Keratinocyte (primary cell): Measurements from ENCODE around the gene HHIPL1. TPM values are rescaled to one million over a fixed set of nuclear protein-coding genes. Genes with fewer than 3 reads are reported as not detected.

Experiments used
- DNase-seq: peaks from one replicate; pipeline ENCODE4 v3.0.0-alpha.2; 2011; ENCODE audit warnings: low read depth, missing footprints, low spot score
- FAIRE-seq: peaks from 2 replicates; lab custom pipeline; 2011; peaks lifted over from hg19 to GRCh38; lab: Jason Lieb, UNC
- H2AFZ ChIP-seq: 2 replicates; pipeline ENCODE4 v1.6.0; 2012; ENCODE audit warnings: low read length, control low read depth, inconsistent platforms; ENCODE audit not compliant: control insufficient read depth
- H3K27ac ChIP-seq: 2 replicates; pipeline ENCODE4 v1.5.1; 2011; ENCODE audit warnings: low read length; ENCODE audit not compliant: control insufficient read depth, insufficient read depth
- H3K27me3 ChIP-seq: 3 replicates; pipeline ENCODE4 v1.6.0; 2011; ENCODE audit warnings: low read length; ENCODE audit not compliant: control insufficient read depth, insufficient read depth; ENCODE audit errors: extremely low read depth
- H3K36me3 ChIP-seq, 2 experiments: 2 replicates in 1 of 2; 3 replicates in 1 of 2; pipeline ENCODE4 v1.5.1; 2011; ENCODE audit warnings: low read length in 2 of 2, mild to moderate bottlenecking in 1 of 2; ENCODE audit not compliant: control insufficient read depth in 2 of 2, insufficient read depth in 2 of 2; ENCODE audit errors: extremely low read depth in 1 of 2
- H3K4me1 ChIP-seq: 3 replicates; pipeline ENCODE4 v1.5.1; 2011; ENCODE audit warnings: low read length; ENCODE audit not compliant: control insufficient read depth, insufficient read depth; ENCODE audit errors: extremely low read depth
- H3K4me2 ChIP-seq: 3 replicates; pipeline ENCODE4 v1.6.0; 2011; ENCODE audit warnings: low read depth, low read length; ENCODE audit not compliant: control insufficient read depth, insufficient read depth; ENCODE audit errors: extremely low read depth
- H3K4me3 ChIP-seq, 3 experiments: fragments of 200-600 bp in 1 of 3; sonication (generic) in 1 of 3; 2 replicates in 2 of 3; 3 replicates in 1 of 3; pipeline ENCODE4 v1.5.1; 2011 to 2016; ENCODE audit warnings: low read length in 3 of 3, mild to moderate bottlenecking in 3 of 3, control low read depth in 2 of 3, inconsistent platforms in 1 of 3, low read depth in 1 of 3, mixed read lengths in 1 of 3, mixed run types in 1 of 3, moderate library complexity in 1 of 3; ENCODE audit not compliant: control insufficient read depth in 2 of 3, insufficient read depth in 2 of 3; ENCODE audit errors: extremely low read depth in 1 of 3
- H3K79me2 ChIP-seq: 2 replicates; pipeline ENCODE4 v1.6.0; 2012; ENCODE audit warnings: low read length; ENCODE audit not compliant: control insufficient read depth, insufficient read depth
- H3K9ac ChIP-seq: 3 replicates; pipeline ENCODE4 v1.6.0; 2011; ENCODE audit warnings: low read length; ENCODE audit not compliant: control insufficient read depth, insufficient read depth; ENCODE audit errors: extremely low read depth
- H3K9me1 ChIP-seq: 3 replicates; pipeline ENCODE4 v1.6.0; 2011; ENCODE audit warnings: low read length; ENCODE audit not compliant: control insufficient read depth, insufficient read depth; ENCODE audit errors: extremely low read depth
- H3K9me3 ChIP-seq: 2 replicates; pipeline ENCODE4 v1.5.1; 2012; ENCODE audit warnings: low read depth, low read length; ENCODE audit not compliant: control insufficient read depth
- H4K20me1 ChIP-seq: 3 replicates; pipeline ENCODE4 v1.6.0; 2011; ENCODE audit warnings: low read length; ENCODE audit not compliant: control insufficient read depth, insufficient read depth; ENCODE audit errors: extremely low read depth
- CTCF ChIP-seq, 3 experiments: IDR thresholded peaks in 1 of 3; conservative IDR thresholded peaks in 1 of 3; optimal IDR thresholded peaks in 1 of 3; 2 replicates in 2 of 3; 3 replicates in 1 of 3; pipeline versions ENCODE3 to v1.5.1; 2011; ENCODE audit warnings: low read length in 3 of 3, mild to moderate bottlenecking in 3 of 3, moderate library complexity in 2 of 3, control low read depth in 1 of 3, inconsistent platforms in 1 of 3; ENCODE audit not compliant: insufficient read depth in 2 of 3; ENCODE audit errors: extremely low read depth in 1 of 3
- EZH2 ChIP-seq: IDR thresholded peaks from one replicate; pipeline ENCODE4 v1.6.1; 2012; ENCODE audit warnings: inconsistent platforms, mild to moderate bottlenecking, low read length, moderate library complexity
- dilution Hi-C: fragments of 300-500 bp; cut with MboI; formaldehyde crosslinking; loops from one replicate; pipeline ENCODE4 v1.7.0; 2020; ENCODE audit warnings: low sequenced_read_pairs; ENCODE audit not compliant: extremely low pct_ligation_motif_present
- polyA plus RNA-seq, 5 experiments: library from polyadenylated mRNA; depleted of rRNA in 3 of 5; stranded (reverse) in 3 of 5; stranded (forward) in 1 of 5; unstranded in 1 of 5; fragments of >200 nt; gene quantifications; 1 replicate in 1 of 5; 2 replicates in 3 of 5; 3 replicates in 1 of 5; pipeline versions ENCODE4 v1.2.1 to v1.2.3, GENCODE V29; 2011 to 2012; ENCODE audit warnings: missing spikeins in 2 of 5, low read depth in 1 of 5, low replicate concordance in 1 of 5

The HHIPL1 gene
- polyA plus RNA-seq, 1 donor (not counting 4 experiments of a cell fraction or from before 2014, with no cell fraction given): 0.08 TPM

GRCh38 chr14:99716850-99717681 lies 72.1 kb downstream of the HHIPL1 start:
- DNase-seq (no peak), FAIRE-seq (no peak)
- Histone ChIP-seq H3K4me1 (no peaks in the 10 kb centered on the region), H2AFZ (no peak overlapping the region), H3K27me3 (peaks cover 9% of the 10 kb centered on the region), H3K9me1 (no peaks in the 10 kb centered on the region), H3K4me3 (no peak overlapping the region), H4K20me1 (no peaks in the 10 kb centered on the region), H3K27ac (no peak overlapping the region), H3K36me3 (no peaks in the 10 kb centered on the region), H3K9me3 (no peaks in the 10 kb centered on the region), H3K4me2 (no peak overlapping the region), H3K9ac (no peak overlapping the region), H3K79me2 (no peaks in the 10 kb centered on the region)
- dilution Hi-C loops: loop anchor here (25.0 kb wide), 1 partner anchor 145 kb away; no protein-coding TSS in a partner anchor
- TF ChIP-seq EZH2: no peak
- no peak for TF ChIP-seq CTCF (optimal IDR thresholded peaks at IDR 0.05 in 1 of 3, IDR thresholded peaks at IDR 0.05 in 1 of 3, conservative IDR thresholded peaks at IDR 0.05 in 1 of 3; ENCODE audit: extremely low read depth in 1 of 3, insufficient read depth in 2 of 3, low read length in 3 of 3)

DNA sequence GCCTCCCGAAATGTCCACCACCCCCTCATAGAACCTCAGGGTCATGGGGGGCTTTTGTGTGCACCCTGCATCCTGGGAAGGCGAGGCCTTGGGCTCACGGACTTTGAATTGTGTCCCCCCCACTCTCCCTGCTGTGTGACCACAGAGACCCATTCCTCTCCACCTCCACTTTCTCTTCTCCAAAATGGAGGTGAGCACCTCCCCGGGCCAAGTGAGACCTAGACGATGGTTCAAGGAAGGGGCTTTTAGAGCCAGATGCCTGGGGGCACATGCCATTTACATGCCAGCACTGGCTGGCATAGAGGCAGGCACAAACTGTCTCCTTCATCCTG lies 72.7 kb downstream of the HHIPL1 start:
- no peak for TF ChIP-seq EZH2
- no peak for TF ChIP-seq CTCF (optimal IDR thresholded peaks at IDR 0.05 in 1 of 3, IDR thresholded peaks at IDR 0.05 in 1 of 3, conservative IDR thresholded peaks at IDR 0.05 in 1 of 3; ENCODE audit: extremely low read depth in 1 of 3, insufficient read depth in 2 of 3, low read length in 3 of 3)
- no peak overlapping the region for H3K4me2 ChIP-seq
- H2AFZ ChIP-seq: no peak overlapping the region
- no peaks in the 10 kb centered on the region for H3K36me3 ChIP-seq
- DNase-seq: no peak
- peaks cover 9% of the 10 kb centered on the region for H3K27me3 ChIP-seq
- no peak overlapping the region for H3K9ac ChIP-seq
- no peaks in the 10 kb centered on the region for H3K4me1 ChIP-seq
- dilution Hi-C loops: loop anchor here (25.0 kb wide), 1 partner anchor 145 kb away; no protein-coding TSS in a partner anchor
- H3K79me2 ChIP-seq: no peaks in the 10 kb centered on the region
- H3K9me3 ChIP-seq: no peaks in the 10 kb centered on the region
- H4K20me1 ChIP-seq: no peaks in the 10 kb centered on the region
- H3K9me1 ChIP-seq: no peaks in the 10 kb centered on the region
- no peak overlapping the region for H3K4me3 ChIP-seq
- no peak overlapping the region for H3K27ac ChIP-seq
- FAIRE-seq: no peak
